ENCODE measurements around the gene STAT3.
"Not testable (repeated sequence)": the region's sequence is repeated elsewhere in the genome, so short reads cannot be mapped to it uniquely, and the experiment has no call there.

Gene STAT3

DNA sequence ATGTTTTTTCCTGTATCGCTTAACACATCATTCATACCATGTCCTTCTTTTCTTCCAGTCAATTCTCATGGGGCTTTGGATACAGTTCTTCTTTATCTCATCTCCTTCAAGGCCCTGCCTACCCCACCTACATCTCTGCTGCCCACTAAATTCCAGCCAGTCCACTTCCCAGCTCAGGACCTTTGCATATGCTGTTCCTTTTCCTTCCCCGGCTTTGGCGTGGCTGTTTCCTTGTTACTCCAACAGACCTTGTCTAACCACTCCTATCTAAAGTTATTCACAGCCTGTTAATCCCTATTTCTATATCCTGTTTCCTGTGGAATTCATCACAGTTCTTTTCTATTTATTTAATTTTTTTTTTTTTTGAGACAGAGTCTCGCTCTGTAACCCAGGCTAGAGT is 6.6 kb upstream of the STAT3 start:
- Histone ChIP-seq H3K27me3 (ENCODE audit: insufficient read depth, low read depth) (no peaks in the 10 kb centered on the region), H3K27ac (no peak overlapping the region), H3K36me3 (ENCODE audit: insufficient read depth) (no peaks in the 10 kb centered on the region), H3K79me2 (ENCODE audit: insufficient read depth, low read depth) (no peaks in the 10 kb centered on the region), H3K4me3 (IDR thresholded peaks at IDR 0.05; ENCODE audit: insufficient read depth, low read depth, low read length) (no peak overlapping the region), H4K20me1 (ENCODE audit: insufficient read depth) (no peaks in the 10 kb centered on the region), H3K9ac (no peak overlapping the region), H2AFZ (ENCODE audit: low read depth) (no peak overlapping the region), H3K4me1 (ENCODE audit: low read depth, poor library complexity, severe bottlenecking) (peaks cover 9% of the 10 kb centered on the region), H3K4me2 (no peak overlapping the region)
- TF ChIP-seq, protein P1, sequence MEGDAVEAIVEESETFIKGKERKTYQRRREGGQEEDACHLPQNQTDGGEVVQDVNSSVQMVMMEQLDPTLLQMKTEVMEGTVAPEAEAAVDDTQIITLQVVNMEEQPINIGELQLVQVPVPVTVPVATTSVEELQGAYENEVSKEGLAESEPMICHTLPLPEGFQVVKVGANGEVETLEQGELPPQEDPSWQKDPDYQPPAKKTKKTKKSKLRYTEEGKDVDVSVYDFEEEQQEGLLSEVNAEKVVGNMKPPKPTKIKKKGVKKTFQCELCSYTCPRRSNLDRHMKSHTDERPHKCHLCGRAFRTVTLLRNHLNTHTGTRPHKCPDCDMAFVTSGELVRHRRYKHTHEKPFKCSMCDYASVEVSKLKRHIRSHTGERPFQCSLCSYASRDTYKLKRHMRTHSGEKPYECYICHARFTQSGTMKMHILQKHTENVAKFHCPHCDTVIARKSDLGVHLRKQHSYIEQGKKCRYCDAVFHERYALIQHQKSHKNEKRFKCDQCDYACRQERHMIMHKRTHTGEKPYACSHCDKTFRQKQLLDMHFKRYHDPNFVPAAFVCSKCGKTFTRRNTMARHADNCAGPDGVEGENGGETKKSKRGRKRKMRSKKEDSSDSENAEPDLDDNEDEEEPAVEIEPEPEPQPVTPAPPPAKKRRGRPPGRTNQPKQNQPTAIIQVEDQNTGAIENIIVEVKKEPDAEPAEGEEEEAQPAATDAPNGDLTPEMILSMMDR (conservative IDR thresholded peaks at IDR 0.05; ENCODE audit: low read depth, low read length): no peak

DNA sequence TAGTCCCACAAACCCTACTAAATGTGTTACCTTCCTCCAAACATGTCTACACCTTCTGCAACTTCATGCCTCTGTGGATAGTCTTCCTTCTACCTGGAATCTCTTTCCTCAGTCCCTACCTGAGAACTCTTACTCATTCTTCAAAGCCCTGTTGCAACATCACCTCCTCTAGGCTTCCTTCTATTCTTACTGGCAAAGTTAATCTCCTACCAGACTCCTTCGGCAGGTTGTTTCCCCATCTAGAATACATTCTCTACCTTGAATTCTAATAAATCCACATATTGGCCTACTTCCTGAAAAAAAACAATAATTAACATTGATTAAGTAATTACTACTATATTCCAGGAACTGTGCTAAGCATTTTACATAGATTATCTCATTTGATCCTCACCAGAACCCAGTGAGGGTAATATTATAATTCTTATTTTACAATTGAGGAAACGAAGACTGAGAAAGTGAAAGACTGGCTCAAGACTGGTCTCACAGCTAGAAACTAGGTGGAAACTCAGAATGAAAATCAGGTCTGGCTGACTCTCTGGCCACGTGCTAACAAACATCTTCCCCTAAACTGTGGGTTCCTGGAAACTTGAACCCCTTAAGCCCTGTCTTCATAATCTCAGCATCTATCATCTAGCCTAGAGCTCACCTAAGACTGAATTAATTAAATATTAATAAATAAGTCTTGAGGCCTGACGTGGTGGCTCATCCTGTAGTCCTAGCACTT is 4.6 kb upstream of the STAT3 start:
- Histone ChIP-seq H3K36me3 (ENCODE audit: insufficient read depth) (no peaks in the 10 kb centered on the region), H3K27me3 (ENCODE audit: insufficient read depth, low read depth) (no peaks in the 10 kb centered on the region), H3K27ac (no peak overlapping the region), H4K20me1 (ENCODE audit: insufficient read depth) (no peaks in the 10 kb centered on the region), H3K4me2 (no peak overlapping the region), H3K4me1 (ENCODE audit: low read depth, poor library complexity, severe bottlenecking) (peaks cover 9% of the 10 kb centered on the region), H3K4me3 (IDR thresholded peaks at IDR 0.05; ENCODE audit: insufficient read depth, low read depth, low read length) (no peak overlapping the region), H3K79me2 (ENCODE audit: insufficient read depth, low read depth) (no peaks in the 10 kb centered on the region), H2AFZ (ENCODE audit: low read depth) (no peak overlapping the region), H3K9ac (no peak overlapping the region)
- TF ChIP-seq, protein P1 (conservative IDR thresholded peaks at IDR 0.05; ENCODE audit: low read depth, low read length): no peak

DNA sequence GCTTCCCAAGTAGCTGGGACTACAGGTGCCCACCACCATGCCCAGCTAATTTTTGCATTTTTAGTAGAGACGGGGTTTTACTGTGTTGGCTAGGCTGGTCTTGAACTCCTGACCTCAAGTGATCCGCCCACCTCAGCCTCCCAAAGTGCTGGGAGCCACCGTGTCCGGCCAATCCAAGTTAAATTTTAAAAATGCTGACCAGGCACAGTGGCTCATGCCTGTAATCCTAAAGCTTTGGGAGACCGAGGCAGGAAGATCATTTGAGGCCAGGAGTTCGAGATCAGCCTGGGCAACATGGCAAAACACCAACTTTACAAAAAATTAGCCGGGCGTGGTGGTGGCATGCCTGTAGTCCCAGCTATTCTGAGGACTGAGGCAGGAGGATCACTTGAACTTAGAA is 3.2 kb upstream of the STAT3 start:
- Histone ChIP-seq H3K4me1 (ENCODE audit: low read depth, poor library complexity, severe bottlenecking) (peaks cover 21% of the 10 kb centered on the region), H3K79me2 (ENCODE audit: insufficient read depth, low read depth) (peaks cover 10% of the 10 kb centered on the region; the same call in 1 of the 2 replicates)
- not testable (repeated sequence) for H4K20me1 ChIP-seq (ENCODE audit: insufficient read depth); H3K27me3 ChIP-seq (ENCODE audit: insufficient read depth, low read depth); H3K4me2 ChIP-seq; H2AFZ ChIP-seq (ENCODE audit: low read depth); H3K4me3 ChIP-seq (IDR thresholded peaks at IDR 0.05; ENCODE audit: insufficient read depth, low read depth, low read length); H3K9ac ChIP-seq; H3K27ac ChIP-seq; H3K36me3 ChIP-seq (ENCODE audit: insufficient read depth)

DNA sequence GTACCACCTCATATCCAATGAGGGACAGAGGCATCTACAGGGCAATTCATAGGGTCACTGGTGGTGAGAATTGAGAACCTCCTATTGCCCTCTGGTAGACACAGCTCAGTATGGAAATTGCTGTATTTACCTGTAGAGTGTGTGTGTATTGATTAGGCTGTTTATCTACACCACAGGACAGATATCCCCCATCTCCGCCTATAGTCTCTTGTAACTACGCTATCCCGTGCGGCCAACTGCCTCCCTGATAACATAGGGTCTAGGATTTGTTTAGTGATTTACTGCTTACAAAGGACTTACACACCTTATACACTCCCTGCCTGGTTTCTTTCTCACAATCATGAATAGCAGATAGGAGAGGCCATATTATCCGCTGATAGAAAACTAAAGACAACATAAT is 1.7 kb upstream of the STAT3 start:
- no peak overlapping the region for H3K9ac ChIP-seq
- H3K27me3 ChIP-seq (ENCODE audit: insufficient read depth, low read depth): no peaks in the 10 kb centered on the region
- H3K27ac ChIP-seq: no peak overlapping the region
- peaks cover 16% of the 10 kb centered on the region; the same call in 1 of the 2 replicates for H3K79me2 ChIP-seq (ENCODE audit: insufficient read depth, low read depth)
- H4K20me1 ChIP-seq (ENCODE audit: insufficient read depth): no peaks in the 10 kb centered on the region
- no peaks in the 10 kb centered on the region for H3K36me3 ChIP-seq (ENCODE audit: insufficient read depth)
- TF ChIP-seq, protein P1 (conservative IDR thresholded peaks at IDR 0.05; ENCODE audit: low read depth, low read length): no peak
- H3K4me2 ChIP-seq: no peak overlapping the region
- H2AFZ ChIP-seq (ENCODE audit: low read depth): no peak overlapping the region
- H3K4me1 ChIP-seq (ENCODE audit: low read depth, poor library complexity, severe bottlenecking): peaks cover 23% of the 10 kb centered on the region
- no peak overlapping the region for H3K4me3 ChIP-seq (IDR thresholded peaks at IDR 0.05; ENCODE audit: insufficient read depth, low read depth, low read length)

DNA sequence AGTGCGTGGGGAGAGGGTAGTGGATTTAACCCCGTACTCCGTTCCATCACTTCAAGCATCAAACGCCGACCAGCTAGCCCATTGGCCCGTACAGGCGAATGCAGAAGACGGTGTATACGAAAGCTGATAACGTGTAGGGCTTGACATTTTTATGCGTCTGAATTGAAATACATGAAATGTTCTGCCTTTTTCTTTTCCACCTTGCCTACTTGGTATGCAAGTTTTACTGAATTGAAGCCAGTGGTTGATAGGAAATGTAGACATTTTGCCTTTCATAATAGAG is 834 bp upstream of the STAT3 start:
- H3K27me3 ChIP-seq (ENCODE audit: insufficient read depth, low read depth): no peaks in the 10 kb centered on the region
- no peaks in the 10 kb centered on the region for H4K20me1 ChIP-seq (ENCODE audit: insufficient read depth)
- TF ChIP-seq, protein P1 (conservative IDR thresholded peaks at IDR 0.05; ENCODE audit: low read depth, low read length): no peak
- no peak overlapping the region for H3K27ac ChIP-seq
- H3K4me2 ChIP-seq: peak overlapping the region; percentile 55
- peak overlapping the region; percentile 83 for H2AFZ ChIP-seq (ENCODE audit: low read depth)
- H3K36me3 ChIP-seq (ENCODE audit: insufficient read depth): no peaks in the 10 kb centered on the region
- H3K9ac ChIP-seq: no peak overlapping the region; the same call in 1 of the 2 replicates
- H3K4me1 ChIP-seq (ENCODE audit: low read depth, poor library complexity, severe bottlenecking): peaks cover 23% of the 10 kb centered on the region
- peaks cover 21% of the 10 kb centered on the region; the same call in 1 of the 2 replicates for H3K79me2 ChIP-seq (ENCODE audit: insufficient read depth, low read depth)
- no peak overlapping the region for H3K4me3 ChIP-seq (IDR thresholded peaks at IDR 0.05; ENCODE audit: insufficient read depth, low read depth, low read length)
